ENCODE measurements around the gene FAM83C. TPM values are rescaled to one million over a fixed set of nuclear protein-coding genes. Genes with fewer than 3 reads are reported as not detected.

FAM83C gene
- total and polyA plus RNA-seq, 8 donors: not detected

- intact Hi-C loops (cut with DNase I): no loop called here
- FAIRE-seq: no peak
- peak in 1 of 4 donors; percentile 22 for ATAC-seq
- 40 to 49% methylated on average over 8 of the region's 8 CpGs for WGBS, 2 donors
- Histone ChIP-seq H3K4me1 (no peaks in the 10 kb centered on the region), H3K4me3 (no peak overlapping the region), H3K27ac (no peak overlapping the region), H3K9me3 (no peaks in the 10 kb centered on the region), H3K36me3 (no peaks in the 10 kb centered on the region), H3K27me3 (no peaks in the 10 kb centered on the region)
- no peak for TF ChIP-seq CTCF (IDR thresholded peaks at IDR 0.05)
- DNase-seq: peak in 1 of 6 donors; percentile 6
These were observed 4.9 kb upstream of the FAM83C start for GRCh38 chr20:35297155-35297554.

- Histone ChIP-seq H3K27me3 (no peaks in the 10 kb centered on the region), H3K9me3 (no peaks in the 10 kb centered on the region), H3K27ac (no peak overlapping the region), H3K4me1 (no peaks in the 10 kb centered on the region), H3K4me3 (no peak overlapping the region), H3K36me3 (no peaks in the 10 kb centered on the region)
- intact Hi-C loops (cut with DNase I): no loop called here
- TF ChIP-seq CTCF (IDR thresholded peaks at IDR 0.05): no peak
- WGBS, 2 donors: 45 to 48% methylated on average over 9 of the region's 9 CpGs
- FAIRE-seq (no peak), ATAC-seq (no peak), DNase-seq (no peak)
These were observed 3.9 kb upstream of the FAM83C start for GRCh38 chr20:35296101-35296554.

GRCh38 chr20:35295674-35296073, 3.4 kb upstream of the FAM83C start:
- no peak for TF ChIP-seq CTCF (IDR thresholded peaks at IDR 0.05)

GRCh38 chr20:35295058-35295457, 2.8 kb upstream of the FAM83C start:
- H3K36me3 ChIP-seq: no peaks in the 10 kb centered on the region
- H3K9me3 ChIP-seq: no peaks in the 10 kb centered on the region
- ATAC-seq: no peak
- no peaks in the 10 kb centered on the region for H3K27me3 ChIP-seq
- no peak for FAIRE-seq
- no peak for TF ChIP-seq CTCF (IDR thresholded peaks at IDR 0.05)
- 71 to 72% methylated on average over 8 of the region's 8 CpGs for WGBS, 2 donors
- intact Hi-C loops (cut with DNase I): no loop called here
- no peak for DNase-seq
- H3K4me3 ChIP-seq: no peak overlapping the region
- no peak overlapping the region for H3K27ac ChIP-seq
- no peaks in the 10 kb centered on the region for H3K4me1 ChIP-seq

More at GRCh38 chr20:35295674-35296073, 3.4 kb upstream of the FAM83C start:
- ATAC-seq (no peak), DNase-seq (no peak), FAIRE-seq (no peak)
- Histone ChIP-seq H3K4me3 (no peak overlapping the region), H3K4me1 (no peaks in the 10 kb centered on the region), H3K9me3 (no peaks in the 10 kb centered on the region), H3K36me3 (no peaks in the 10 kb centered on the region), H3K27ac (no peak overlapping the region), H3K27me3 (no peaks in the 10 kb centered on the region)
- 55 to 58% methylated on average over 8 of the region's 8 CpGs for WGBS, 2 donors
- intact Hi-C loops (cut with DNase I): no loop called here

GRCh38 chr20:35294293-35294685, 2.1 kb upstream of the FAM83C start:
- no peak for FAIRE-seq

More at GRCh38 chr20:35294293-35294685, 2.1 kb upstream of the FAM83C start:
- intact Hi-C loops (cut with DNase I): no loop called here
- Histone ChIP-seq H3K27ac (no peak overlapping the region), H3K36me3 (no peaks in the 10 kb centered on the region), H3K4me1 (no peaks in the 10 kb centered on the region), H3K9me3 (no peaks in the 10 kb centered on the region), H3K4me3 (no peak overlapping the region), H3K27me3 (no peaks in the 10 kb centered on the region)
- WGBS, 2 donors: 24 to 32% methylated on average over 5 of the region's 5 CpGs
- no peak for TF ChIP-seq CTCF (IDR thresholded peaks at IDR 0.05)
- ATAC-seq (no peak), DNase-seq (no peak)
